Uterus (tissue), 2 donors: ENCODE results near the gene NCL.

ENCODE experiments used
- CTCF ChIP-seq, 4 experiments: fragments of 200-600 bp in 2 of 4; fragments of 450-650 bp in 2 of 4; sonication (generic) in 2 of 4; IDR thresholded peaks; one replicate each; pipeline ENCODE4 v1.5.1; 2016 to 2019; ENCODE audit warnings: antibody characterized with exemption in 4 of 4, mild to moderate bottlenecking in 2 of 4, moderate library complexity in 1 of 4
- POLR2A ChIP-seq, 2 donors: fragments of 450-650 bp; IDR thresholded peaks; one replicate each; pipeline ENCODE4 v1.6.1; 2016; ENCODE audit warnings: antibody characterized with exemption in 2 of 2, mild to moderate bottlenecking in 1 of 2, moderate library complexity in 1 of 2

GRCh38 chr2:231449503-231450054 lies 14.7 kb downstream of the NCL start:
- no peak for TF ChIP-seq CTCF (IDR thresholded peaks at IDR 0.05)
- TF ChIP-seq POLR2A (IDR thresholded peaks at IDR 0.05) = no peak
